ENCODE measurements around the gene KRCC1. TPM values are rescaled to one million over a fixed set of nuclear protein-coding genes. Genes with fewer than 3 reads are reported as not detected.

KRCC1 gene
- total and polyA plus RNA-seq, 9 of the 15 experiments (the other 6 are each of a cell fraction or from before 2014, with no cell fraction given), result 1.9 to 6.0 (median 2.2) TPM

DNA sequence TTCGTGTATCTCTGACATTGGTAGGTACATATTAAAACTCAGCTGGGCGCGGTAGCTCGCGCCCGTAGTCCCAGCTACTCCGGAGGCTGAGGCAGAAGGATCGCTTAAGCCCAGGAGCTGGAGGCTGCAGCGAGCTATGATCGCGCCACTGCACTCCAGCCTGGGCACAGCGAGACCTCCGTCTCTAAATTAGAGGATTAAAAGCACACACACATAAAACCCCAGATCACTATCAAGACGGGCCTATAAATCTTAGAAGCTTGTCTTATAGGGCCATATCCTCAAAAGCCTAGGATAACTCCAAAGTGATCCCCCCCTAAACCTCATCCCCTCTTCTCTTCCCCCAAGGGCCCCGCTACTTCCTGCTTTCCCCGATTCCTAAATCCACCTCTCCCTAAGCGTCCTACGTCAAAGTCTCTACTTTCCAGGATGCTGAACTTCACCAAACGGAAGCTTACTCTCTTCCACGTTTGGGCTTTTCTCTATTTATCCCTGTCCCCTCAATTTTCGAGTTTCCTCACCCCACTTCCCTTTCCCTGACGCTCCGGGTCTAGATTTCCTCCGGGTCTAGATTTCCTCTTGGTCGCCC lies 707 bp downstream of the KRCC1 start (continued):
- no peak for TF ChIP-seq FOXM1 (IDR thresholded peaks at IDR 0.05; ENCODE audit: low read depth)
- TF ChIP-seq FOXM1 (CRISPR knock-in tag; IDR thresholded peaks at IDR 0.05; ENCODE audit: low read depth), result no peak
- TF ChIP-seq SNIP1 (IDR thresholded peaks at IDR 0.05; ENCODE audit: low read depth), result no peak
- TF ChIP-seq FOXK2 (conservative IDR thresholded peaks at IDR 0.05 in 1 of 2, IDR thresholded peaks at IDR 0.05 in 1 of 2; ENCODE audit: low read depth in 2 of 2), result no peak
- TF ChIP-seq PURB (CRISPR knock-in tag; IDR thresholded peaks at IDR 0.05; ENCODE audit: low read depth), result no peak
- no peak for TF ChIP-seq NFATC3 (IDR thresholded peaks at IDR 0.05)
- TF ChIP-seq NR2C2 (CRISPR knock-in tag; IDR thresholded peaks at IDR 0.05), result no peak
- TF ChIP-seq NR2C2 (tag; IDR thresholded peaks at IDR 0.05), result peak; percentile 1; the same call in 1 of the 2 replicates
- no peak for TF ChIP-seq ZNF696 (CRISPR knock-in tag; conservative IDR thresholded peaks at IDR 0.05)
- TF ChIP-seq, protein P1, sequence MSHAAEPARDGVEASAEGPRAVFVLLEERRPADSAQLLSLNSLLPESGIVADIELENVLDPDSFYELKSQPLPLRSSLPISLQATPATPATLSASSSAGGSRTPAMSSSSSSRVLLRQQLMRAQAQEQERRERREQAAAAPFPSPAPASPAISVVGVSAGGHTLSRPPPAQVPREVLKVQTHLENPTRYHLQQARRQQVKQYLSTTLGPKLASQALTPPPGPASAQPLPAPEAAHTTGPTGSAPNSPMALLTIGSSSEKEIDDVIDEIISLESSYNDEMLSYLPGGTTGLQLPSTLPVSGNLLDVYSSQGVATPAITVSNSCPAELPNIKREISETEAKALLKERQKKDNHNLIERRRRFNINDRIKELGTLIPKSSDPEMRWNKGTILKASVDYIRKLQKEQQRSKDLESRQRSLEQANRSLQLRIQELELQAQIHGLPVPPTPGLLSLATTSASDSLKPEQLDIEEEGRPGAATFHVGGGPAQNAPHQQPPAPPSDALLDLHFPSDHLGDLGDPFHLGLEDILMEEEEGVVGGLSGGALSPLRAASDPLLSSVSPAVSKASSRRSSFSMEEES (CRISPR knock-in tag; IDR thresholded peaks at IDR 0.05), result no peak
- no peak for TF ChIP-seq ELF2 (CRISPR knock-in tag; IDR thresholded peaks at IDR 0.05)
- no peak for TF ChIP-seq RAD51 (IDR thresholded peaks at IDR 0.05; ENCODE audit: borderline replicate concordance, low read depth)
- TF ChIP-seq KDM1A (IDR thresholded peaks at IDR 0.05), result peak in 1 of 2 experiments; percentile 39; a peak in 1 of 4 replicates
- TF ChIP-seq, protein P2, sequence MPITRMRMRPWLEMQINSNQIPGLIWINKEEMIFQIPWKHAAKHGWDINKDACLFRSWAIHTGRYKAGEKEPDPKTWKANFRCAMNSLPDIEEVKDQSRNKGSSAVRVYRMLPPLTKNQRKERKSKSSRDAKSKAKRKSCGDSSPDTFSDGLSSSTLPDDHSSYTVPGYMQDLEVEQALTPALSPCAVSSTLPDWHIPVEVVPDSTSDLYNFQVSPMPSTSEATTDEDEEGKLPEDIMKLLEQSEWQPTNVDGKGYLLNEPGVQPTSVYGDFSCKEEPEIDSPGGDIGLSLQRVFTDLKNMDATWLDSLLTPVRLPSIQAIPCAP (CRISPR knock-in tag; IDR thresholded peaks at IDR 0.05; ENCODE audit: borderline replicate concordance), result no peak
- no peak for TF ChIP-seq PCBP1 (IDR thresholded peaks at IDR 0.05; ENCODE audit: low read depth, low read length, poor library complexity, severe bottlenecking)
- no peak for TF ChIP-seq RNF2 (IDR thresholded peaks at IDR 0.05)
- TF ChIP-seq NCOA6 (IDR thresholded peaks at IDR 0.05), result no peak
- no peak for TF ChIP-seq KDM2B (CRISPR knock-in tag; IDR thresholded peaks at IDR 0.05)
- TF ChIP-seq SETDB1 (IDR thresholded peaks at IDR 0.05; ENCODE audit: low read length), result no peak
- no peak for TF ChIP-seq SIN3A (IDR thresholded peaks at IDR 0.05; ENCODE audit: borderline replicate concordance in 2 of 2, control insufficient read depth in 1 of 2, low read depth in 2 of 2, low read length in 2 of 2)
- no peak for TF ChIP-seq GATAD2A (IDR thresholded peaks at IDR 0.05)
- TF ChIP-seq, protein P3, sequence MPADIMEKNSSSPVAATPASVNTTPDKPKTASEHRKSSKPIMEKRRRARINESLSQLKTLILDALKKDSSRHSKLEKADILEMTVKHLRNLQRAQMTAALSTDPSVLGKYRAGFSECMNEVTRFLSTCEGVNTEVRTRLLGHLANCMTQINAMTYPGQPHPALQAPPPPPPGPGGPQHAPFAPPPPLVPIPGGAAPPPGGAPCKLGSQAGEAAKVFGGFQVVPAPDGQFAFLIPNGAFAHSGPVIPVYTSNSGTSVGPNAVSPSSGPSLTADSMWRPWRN (IDR thresholded peaks at IDR 0.05; ENCODE audit: low read depth), result no peak
- TF ChIP-seq SP2 (IDR thresholded peaks at IDR 0.05; ENCODE audit: extremely low read depth, low read depth, low read length, poor library complexity, severe bottlenecking), result no peak
- TF ChIP-seq, protein P4, sequence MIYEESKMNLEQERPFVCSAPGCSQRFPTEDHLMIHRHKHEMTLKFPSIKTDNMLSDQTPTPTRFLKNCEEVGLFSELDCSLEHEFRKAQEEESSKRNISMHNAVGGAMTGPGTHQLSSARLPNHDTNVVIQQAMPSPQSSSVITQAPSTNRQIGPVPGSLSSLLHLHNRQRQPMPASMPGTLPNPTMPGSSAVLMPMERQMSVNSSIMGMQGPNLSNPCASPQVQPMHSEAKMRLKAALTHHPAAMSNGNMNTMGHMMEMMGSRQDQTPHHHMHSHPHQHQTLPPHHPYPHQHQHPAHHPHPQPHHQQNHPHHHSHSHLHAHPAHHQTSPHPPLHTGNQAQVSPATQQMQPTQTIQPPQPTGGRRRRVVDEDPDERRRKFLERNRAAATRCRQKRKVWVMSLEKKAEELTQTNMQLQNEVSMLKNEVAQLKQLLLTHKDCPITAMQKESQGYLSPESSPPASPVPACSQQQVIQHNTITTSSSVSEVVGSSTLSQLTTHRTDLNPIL (CRISPR knock-in tag; IDR thresholded peaks at IDR 0.05), result no peak
- TF ChIP-seq ZNF551 (CRISPR knock-in tag; IDR thresholded peaks at IDR 0.05), result no peak
- TF ChIP-seq ZNF197 (CRISPR knock-in tag; IDR thresholded peaks at IDR 0.05; ENCODE audit: low read depth), result no peak
- TF ChIP-seq CHD4 (IDR thresholded peaks at IDR 0.05; ENCODE audit: insufficient read depth, insufficient replicate concordance, low read depth, low read length, poor library complexity, severe bottlenecking), result no peak
